Measurements from ENCODE around the gene LINGO3.

Gene LINGO3

GRCh38 chr19:2339644-2340310 is 31.8 kb upstream of the LINGO3 start:
- no peak for DNase-seq

- DNase-seq, result no peak
These were observed 31.0 kb upstream of the LINGO3 start for GRCh38 chr19:2338751-2339643.

GRCh38 chr19:2338055-2338615 is 30.2 kb upstream of the LINGO3 start:
- DNase-seq, result no peak

- no peak for DNase-seq
These were observed 29.4 kb upstream of the LINGO3 start for GRCh38 chr19:2337329-2337707.

GRCh38 chr19:2336528-2337328 is 28.8 kb upstream of the LINGO3 start:
- DNase-seq, result no peak

- no peak for DNase-seq
These were observed 27.9 kb upstream of the LINGO3 start for GRCh38 chr19:2335848-2336247.

GRCh38 chr19:2334986-2335846 is 27.3 kb upstream of the LINGO3 start:
- no peak for DNase-seq

GRCh38 chr19:2334426-2334825 is 26.5 kb upstream of the LINGO3 start:
- no peak for DNase-seq

- no peak for DNase-seq
These were observed 25.9 kb upstream of the LINGO3 start for GRCh38 chr19:2333807-2334211.

GRCh38 chr19:2333027-2333806 is 25.3 kb upstream of the LINGO3 start:
- no peak for DNase-seq

GRCh38 chr19:2332341-2333026 is 24.5 kb upstream of the LINGO3 start:
- DNase-seq, result no peak

GRCh38 chr19:2331601-2332246 is 23.8 kb upstream of the LINGO3 start:
- DNase-seq, result no peak

- DNase-seq, result no peak
These were observed 22.8 kb upstream of the LINGO3 start for GRCh38 chr19:2330632-2331284.

- no peak for DNase-seq
These were observed 22.3 kb upstream of the LINGO3 start for GRCh38 chr19:2330255-2330631.

GRCh38 chr19:2329501-2329916 is 21.6 kb upstream of the LINGO3 start:
- DNase-seq, result no peak

GRCh38 chr19:2329149-2329478 is 21.2 kb upstream of the LINGO3 start:
- DNase-seq, result no peak

- DNase-seq, result peak; percentile 12
These were observed 20.6 kb upstream of the LINGO3 start, which contains the start of the genes LSM7 and SPPL2B for GRCh38 chr19:2328401-2329148. Gene LSM7, minus strand, starts transcription at chr19:2328586. Its CDS starts 20 bp downstream, at chr19:2328566. Gene SPPL2B, plus strand, starts transcription at chr19:2328684. Its CDS starts 26 bp downstream, at chr19:2328710.

- DNase-seq, result peak; percentile 86
These were observed 19.9 kb upstream of the LINGO3 start for GRCh38 chr19:2327773-2328400.

All from SIG-M5 (cell line).